GM23338 (cell line): ENCODE data around the gene TSPEAR. TPM values are rescaled to one million over a fixed set of nuclear protein-coding genes. Genes with fewer than 3 reads are reported as not detected.
"Not testable (repeated sequence)": the region's sequence is repeated elsewhere in the genome, so short reads cannot be mapped to it uniquely, and the experiment has no call there.

ENCODE experiments used
- ATAC-seq: fragments of 200-7000 bp; cut with Tn5 transposase; 3 replicates; pipeline ENCODE4 v1.9.1; 2020
- DNase-seq: peaks from one replicate; pipeline ENCODE4 v3.0.0-alpha.2; 2015; ENCODE audit warnings: low spot score
- H2AFZ ChIP-seq: fragments of 200-600 bp; sonication (generic); 2 replicates; pipeline ENCODE4 v1.8.0; 2016; ENCODE audit warnings: antibody characterized with exemption, mild to moderate bottlenecking, moderate library complexity
- H3F3A ChIP-seq: fragments of 200-600 bp; sonication (generic); replicated peaks from 2 replicates; pipeline ENCODE4 v1.8.0; 2017; ENCODE audit warnings: antibody characterized with exemption, mixed run types, low read depth
- H3K27ac ChIP-seq: fragments of 200-600 bp; sonication (generic); 2 replicates; pipeline ENCODE4 v1.6.1; 2016; ENCODE audit warnings: low read depth
- H3K27me3 ChIP-seq: fragments of 200-600 bp; sonication (generic); 2 replicates; pipeline ENCODE4 v1.8.0; 2016; ENCODE audit warnings: mild to moderate bottlenecking, mixed run types, moderate library complexity; ENCODE audit not compliant: insufficient read depth
- H3K36me3 ChIP-seq: fragments of 200-600 bp; sonication (generic); 2 replicates; pipeline ENCODE4 v1.8.0; 2016; ENCODE audit warnings: mild to moderate bottlenecking; ENCODE audit not compliant: insufficient read depth
- H3K4me1 ChIP-seq: fragments of 200-600 bp; sonication (generic); 2 replicates; pipeline ENCODE4 v1.8.0; 2016; ENCODE audit warnings: mild to moderate bottlenecking, moderate library complexity; ENCODE audit not compliant: insufficient read depth
- H3K4me2 ChIP-seq: fragments of 200-600 bp; sonication (generic); 2 replicates; pipeline ENCODE4 v1.7.1; 2017; ENCODE audit warnings: mixed run types
- H3K4me3 ChIP-seq: fragments of 200-600 bp; sonication (generic); 2 replicates; pipeline ENCODE4 v1.6.1; 2016; ENCODE audit warnings: mixed run types
- H3K79me2 ChIP-seq: fragments of 200-600 bp; sonication (generic); replicated peaks from 2 replicates; pipeline ENCODE4 v1.8.0; 2017; ENCODE audit warnings: mild to moderate bottlenecking; ENCODE audit not compliant: insufficient read depth
- H3K9me2 ChIP-seq: fragments of 200-600 bp; sonication (generic); 2 replicates; pipeline ENCODE4 v1.8.0; 2017; ENCODE audit not compliant: insufficient read depth
- H4K20me1 ChIP-seq: fragments of 200-600 bp; sonication (generic); replicated peaks from 2 replicates; pipeline ENCODE4 v1.8.0; 2017; ENCODE audit warnings: mild to moderate bottlenecking; ENCODE audit not compliant: insufficient read depth
- H3K27ac Mint-ChIP-seq: 2 replicates; pipeline ENCODE4 v1.8.0; 2020; ENCODE audit warnings: inconsistent platforms, mild to moderate bottlenecking, moderate library complexity, mixed read lengths
- H3K27me3 Mint-ChIP-seq: 3 replicates; pipeline ENCODE4 v1.8.0; 2022; ENCODE audit warnings: low read depth, mild to moderate bottlenecking, moderate library complexity, mixed read lengths, inconsistent platforms; ENCODE audit not compliant: insufficient read depth, poor library complexity
- H3K36me3 Mint-ChIP-seq: 3 replicates; pipeline ENCODE4 v1.8.0; 2021; ENCODE audit warnings: low read depth, mild to moderate bottlenecking, inconsistent platforms, moderate library complexity, mixed read lengths
- H3K4me1 Mint-ChIP-seq: 3 replicates; pipeline ENCODE4 v1.8.0; 2020; ENCODE audit warnings: mild to moderate bottlenecking, inconsistent platforms, mixed read lengths
- H3K4me3 Mint-ChIP-seq: 3 replicates; pipeline ENCODE4 v1.8.0; 2021; ENCODE audit warnings: moderate library complexity, mild to moderate bottlenecking, inconsistent platforms, mixed read lengths
- H3K9me3 Mint-ChIP-seq: 3 replicates; pipeline ENCODE4 v1.8.0; 2020; ENCODE audit warnings: moderate library complexity, mild to moderate bottlenecking, inconsistent platforms, mixed read lengths
- CREB1 ChIP-seq: fragments of 250-450 bp; sonication (Bioruptor Pico); IDR thresholded peaks from 2 replicates; pipeline ENCODE4 v1.5.0; 2020; ENCODE audit warnings: low read depth, mild to moderate bottlenecking, moderate library complexity
- polyA plus RNA-seq: library from polyadenylated mRNA; unstranded; fragments of >200 nt; fragmentation: Nextera tagmentation; extraction: Ambion mirVana; gene quantifications from 2 replicates; pipeline ENCODE4 v1.2.1, GENCODE V29; 2016
- total RNA-seq: library from RNA; depleted of rRNA; stranded (reverse); fragments of >200 nt; shearing (Covaris generic); gene quantifications from 2 replicates; pipeline ENCODE4 v1.2.3, GENCODE V29; 2014
- TF ChIP-seq, protein P1 (sequence below): IDR thresholded peaks from 2 replicates; pipeline ENCODE4 v1.6.1; 2016; ENCODE audit warnings: antibody characterized with exemption

Gene TSPEAR
- total and polyA plus RNA-seq, 2 experiments from 2014 or later: 0.35 to 0.92 TPM

DNA sequence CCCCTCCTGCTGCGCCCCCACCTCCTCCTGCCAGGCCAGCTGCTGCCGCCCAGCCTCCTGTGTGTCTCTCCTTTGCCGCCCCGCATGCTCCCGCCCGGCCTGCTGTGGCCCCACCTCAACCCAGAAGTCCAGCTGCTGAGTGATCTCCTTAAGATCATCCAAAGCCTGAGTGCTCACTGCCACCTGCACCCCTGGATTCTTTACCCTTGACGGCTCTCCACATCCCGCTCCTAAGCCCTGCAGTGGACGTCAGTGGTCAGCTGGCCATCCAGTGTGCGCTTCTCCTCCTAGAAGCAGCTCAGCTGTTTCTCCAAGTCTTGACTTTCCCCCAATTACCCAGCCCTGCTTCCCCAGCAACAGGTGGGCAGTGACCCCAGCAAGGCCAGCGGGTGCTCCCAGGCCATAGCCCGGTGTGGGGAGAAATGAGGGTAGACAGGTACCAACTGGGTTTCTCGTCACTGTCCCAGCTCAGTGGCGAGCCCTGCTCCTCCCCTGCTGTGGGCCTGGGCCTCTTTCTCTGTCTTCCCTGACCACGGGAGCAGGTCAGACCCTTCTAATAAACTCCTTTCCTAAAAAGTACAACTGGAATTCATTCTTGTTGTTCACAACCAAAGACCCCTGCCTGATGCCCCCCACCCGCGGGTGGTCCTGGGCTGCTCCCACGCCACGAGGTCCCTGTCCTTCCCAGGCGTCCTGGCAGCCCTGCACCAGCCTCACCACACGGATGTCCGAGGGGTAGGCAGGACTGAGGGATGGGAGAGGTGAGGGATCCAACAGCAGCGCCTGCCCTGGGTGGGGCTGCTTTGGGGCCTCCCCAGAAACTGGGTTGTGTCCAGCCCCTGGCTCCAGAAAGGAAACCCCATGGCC lies 109.5 kb downstream of the TSPEAR start:
- H3K27ac ChIP-seq: no peak overlapping the region
- H3K4me1 ChIP-seq: peaks cover 7% of the 10 kb centered on the region; the same call in 1 of the 2 replicates
- no peaks in the 10 kb centered on the region for H4K20me1 ChIP-seq
- Mint-ChIP-seq H3K36me3 (no peaks in the 10 kb centered on the region; the same call in 2 of the 3 replicates), H3K27me3 (peaks cover 11% of the 10 kb centered on the region), H3K27ac (peak overlapping the region; percentile 27; the same call in 1 of the 2 replicates), H3K4me3 (no peak overlapping the region), H3K9me3 (peaks cover 11% of the 10 kb centered on the region), H3K4me1 (peaks cover 22% of the 10 kb centered on the region)
- H2AFZ ChIP-seq: no peak overlapping the region
- ATAC-seq (no peak), DNase-seq (no peak)
- TF ChIP-seq, protein P1, sequence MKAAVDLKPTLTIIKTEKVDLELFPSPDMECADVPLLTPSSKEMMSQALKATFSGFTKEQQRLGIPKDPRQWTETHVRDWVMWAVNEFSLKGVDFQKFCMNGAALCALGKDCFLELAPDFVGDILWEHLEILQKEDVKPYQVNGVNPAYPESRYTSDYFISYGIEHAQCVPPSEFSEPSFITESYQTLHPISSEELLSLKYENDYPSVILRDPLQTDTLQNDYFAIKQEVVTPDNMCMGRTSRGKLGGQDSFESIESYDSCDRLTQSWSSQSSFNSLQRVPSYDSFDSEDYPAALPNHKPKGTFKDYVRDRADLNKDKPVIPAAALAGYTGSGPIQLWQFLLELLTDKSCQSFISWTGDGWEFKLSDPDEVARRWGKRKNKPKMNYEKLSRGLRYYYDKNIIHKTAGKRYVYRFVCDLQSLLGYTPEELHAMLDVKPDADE: no peak
- no peak for TF ChIP-seq CREB1 (CRISPR knock-in tag)
- H3K9me2 ChIP-seq: no peaks in the 10 kb centered on the region
- no peaks in the 10 kb centered on the region for H3K79me2 ChIP-seq
- H3K27me3 ChIP-seq: no peaks in the 10 kb centered on the region
- H3K4me2 ChIP-seq: no peak overlapping the region
- H3K36me3 ChIP-seq: no peaks in the 10 kb centered on the region
- H3K4me3 ChIP-seq: no peak overlapping the region
- no peaks in the 10 kb centered on the region for H3F3A ChIP-seq

DNA sequence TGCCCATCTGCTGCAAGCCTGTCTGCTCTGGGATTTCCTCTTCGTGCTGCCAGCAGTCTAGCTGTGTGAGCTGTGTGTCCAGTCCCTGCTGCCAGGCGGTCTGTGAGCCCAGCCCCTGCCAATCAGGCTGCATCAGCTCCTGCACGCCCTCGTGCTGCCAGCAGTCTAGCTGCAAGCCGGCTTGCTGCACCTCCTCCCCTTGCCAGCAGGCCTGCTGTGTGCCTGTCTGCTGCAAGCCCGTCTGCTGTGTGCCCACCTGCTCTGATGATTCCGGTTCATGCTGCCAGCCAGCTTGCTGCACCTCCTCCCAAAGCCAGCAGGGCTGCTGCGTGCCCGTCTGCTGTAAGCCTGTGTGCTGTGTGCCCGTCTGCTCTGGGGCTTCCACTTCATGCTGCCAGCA lies 110.3 kb downstream of the TSPEAR start:
- H3K4me3 Mint-ChIP-seq, H3K27ac Mint-ChIP-seq, H3K4me3 ChIP-seq, ATAC-seq, H3K79me2 ChIP-seq, H3K9me2 ChIP-seq, H3K36me3 Mint-ChIP-seq, H2AFZ ChIP-seq, H3K36me3 ChIP-seq, H3K4me2 ChIP-seq, H4K20me1 ChIP-seq, H3K27me3 ChIP-seq, DNase-seq, H3F3A ChIP-seq, H3K27ac ChIP-seq, H3K4me1 ChIP-seq: not testable (repeated sequence)
- Mint-ChIP-seq H3K27me3 (peaks cover 11% of the 10 kb centered on the region), H3K9me3 (peaks cover 11% of the 10 kb centered on the region), H3K4me1 (peaks cover 22% of the 10 kb centered on the region)

DNA sequence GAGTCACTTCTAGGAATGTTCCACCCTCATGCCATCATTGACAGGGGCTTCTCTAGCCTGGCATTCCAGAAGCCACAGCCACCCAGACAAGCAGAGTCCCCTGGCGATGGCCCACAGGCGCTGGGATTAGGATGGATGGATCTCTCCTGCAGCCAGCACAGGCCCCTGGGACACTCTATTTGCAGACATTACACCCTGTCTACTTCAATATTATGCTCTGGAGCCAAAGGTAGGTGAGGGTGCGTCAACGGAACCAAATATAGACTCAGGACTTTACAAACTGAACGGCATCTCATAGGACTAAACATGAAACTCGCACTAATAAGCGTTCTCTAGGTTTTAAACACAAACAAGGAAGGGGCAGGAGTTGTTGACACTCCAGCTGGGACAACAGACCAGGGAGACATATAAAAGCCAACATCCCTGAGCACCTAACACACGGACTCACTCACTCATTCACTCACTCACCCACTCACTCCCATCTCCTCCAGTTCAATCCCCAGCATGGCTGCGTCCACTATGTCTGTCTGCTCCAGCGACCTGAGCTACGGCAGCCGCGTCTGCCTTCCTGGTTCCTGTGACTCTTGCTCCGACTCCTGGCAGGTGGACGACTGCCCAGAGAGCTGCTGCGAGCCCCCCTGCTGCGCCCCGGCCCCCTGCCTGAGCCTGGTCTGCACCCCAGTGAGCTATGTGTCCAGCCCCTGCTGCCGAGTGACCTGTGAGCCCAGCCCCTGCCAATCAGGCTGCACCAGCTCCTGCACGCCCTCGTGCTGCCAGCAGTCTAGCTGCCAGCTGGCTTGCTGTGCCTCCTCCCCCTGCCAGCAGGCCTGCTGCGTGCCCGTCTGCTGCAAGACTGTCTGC lies 111.0 kb downstream of the TSPEAR start, which contains the start of gene KRTAP10-7:
Gene KRTAP10-7, plus strand, starts transcription at position 480 of the 861 bp plus-strand sequence. Its CDS starts 25 bp downstream, at position 505.
- not testable (repeated sequence) for H3K27me3 ChIP-seq, H4K20me1 ChIP-seq, H3K4me1 ChIP-seq, H3K4me2 ChIP-seq, H3K4me3 ChIP-seq, H3K36me3 Mint-ChIP-seq, ATAC-seq, H3K4me3 Mint-ChIP-seq, H3K79me2 ChIP-seq, H3K27ac ChIP-seq, DNase-seq, H3K36me3 ChIP-seq, H3F3A ChIP-seq, H3K9me2 ChIP-seq
- peaks cover 11% of the 10 kb centered on the region for H3K9me3 Mint-ChIP-seq
- peak within 1 kb of the TSS; percentile 38; the same call in 1 of the 2 replicates for H2AFZ ChIP-seq
- peaks cover 22% of the 10 kb centered on the region for H3K4me1 Mint-ChIP-seq
- H3K27me3 Mint-ChIP-seq: peaks cover 11% of the 10 kb centered on the region
- H3K27ac Mint-ChIP-seq: peak within 1 kb of the TSS; percentile 80; the same call in 1 of the 2 replicates
